NCI-H146 (cell line): Measurements from ENCODE around the gene TRPM2.
"Not testable (repeated sequence)": the region's sequence is repeated elsewhere in the genome, so short reads cannot be mapped to it uniquely, and the experiment has no call there.

Experiments used
- DNase-seq: peaks from one replicate; lab custom pipeline; 2025; lab: John Stamatoyannopoulos, UW

Gene TRPM2

DNA sequence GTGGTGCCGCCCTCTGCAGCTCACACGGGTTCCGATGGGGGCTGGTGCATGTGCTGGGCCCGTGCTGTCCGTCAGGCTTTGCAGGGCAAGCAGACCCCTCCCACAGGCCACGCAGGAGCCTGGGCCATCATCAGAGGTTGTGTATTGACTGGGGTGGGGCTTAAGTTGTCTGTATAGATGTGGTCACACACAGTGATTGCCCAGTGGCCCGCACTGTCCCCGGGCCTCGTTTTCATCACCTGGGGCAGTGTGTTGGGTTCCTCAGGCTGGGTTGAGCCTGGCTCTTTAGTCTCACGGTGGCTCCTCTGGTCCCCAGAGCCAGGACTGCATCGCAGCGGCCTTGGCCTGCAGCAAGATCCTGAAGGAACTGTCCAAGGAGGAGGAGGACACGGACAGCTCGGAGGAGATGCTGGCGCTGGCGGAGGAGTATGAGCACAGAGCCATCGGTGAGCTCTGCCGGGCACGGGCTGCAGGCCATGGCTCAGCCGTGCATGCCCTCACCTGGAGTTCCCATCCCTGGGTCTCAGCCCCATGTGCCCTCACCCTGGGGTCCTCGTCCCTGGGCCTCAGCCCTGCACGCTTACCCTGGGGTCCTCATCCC lies 44.1 kb downstream of the TRPM2 start:
- no peak for DNase-seq

DNA sequence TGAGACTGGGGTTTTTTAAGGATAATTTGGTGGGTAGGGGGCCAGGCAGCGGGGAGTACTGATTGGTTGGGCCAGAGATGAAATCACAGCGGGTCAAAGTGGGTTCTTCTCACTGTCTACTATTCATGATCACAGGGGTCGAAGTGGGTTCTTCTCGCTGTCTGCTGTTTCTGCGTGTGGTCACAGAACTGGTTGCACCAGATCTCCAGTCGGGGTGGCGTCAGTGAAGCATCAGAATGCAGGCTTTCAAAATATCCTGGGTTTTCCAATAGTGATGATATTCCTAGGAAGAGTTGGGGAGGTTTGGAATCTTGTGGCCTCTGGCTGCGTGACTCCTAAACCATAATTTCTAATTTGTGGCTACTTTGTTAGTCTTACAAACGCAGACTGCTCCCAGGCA lies 45.1 kb downstream of the TRPM2 start:
- DNase-seq: no peak

- DNase-seq: no peak
Observed at GRCh38 chr21:44399151-44399954, 45.9 kb downstream of the TRPM2 start.

GRCh38 chr21:44399955-44400790 lies 46.8 kb downstream of the TRPM2 start:
- DNase-seq: no peak

GRCh38 chr21:44400791-44401385 lies 47.5 kb downstream of the TRPM2 start:
- no peak for DNase-seq

DNA sequence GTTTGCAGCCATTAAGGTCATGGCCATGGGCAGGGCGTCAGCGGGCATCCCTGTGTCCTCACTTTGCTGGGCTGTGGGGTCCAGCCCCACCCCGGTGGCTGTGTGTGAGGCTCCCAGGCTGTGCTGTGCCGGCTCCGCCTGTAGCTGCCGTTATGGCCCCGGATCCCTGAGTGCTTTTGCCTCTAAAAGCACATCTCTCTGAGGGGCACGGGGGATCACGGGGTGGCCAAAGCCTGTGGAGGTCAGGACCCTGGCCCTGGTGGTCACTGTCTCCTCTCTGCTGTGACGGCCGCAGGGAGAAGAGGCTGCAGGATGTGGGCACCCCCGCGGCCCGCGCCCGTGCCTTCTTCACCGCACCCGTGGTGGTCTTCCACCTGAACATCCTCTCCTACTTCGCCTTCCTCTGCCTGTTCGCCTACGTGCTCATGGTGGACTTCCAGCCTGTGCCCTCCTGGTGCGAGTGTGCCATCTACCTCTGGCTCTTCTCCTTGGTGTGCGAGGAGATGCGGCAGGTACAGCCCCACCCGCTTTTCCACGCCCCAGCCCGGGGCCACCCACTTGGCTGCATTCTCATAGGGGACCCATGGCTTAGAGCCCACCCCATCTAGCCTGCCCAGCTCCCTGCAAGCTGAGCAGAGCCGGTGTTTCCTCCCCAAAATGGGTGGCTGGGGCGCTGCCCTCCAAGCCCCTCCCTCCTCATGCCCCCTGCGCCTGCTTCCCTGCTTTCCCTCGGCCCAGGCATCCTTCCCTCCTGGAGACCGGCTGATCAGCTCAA lies 48.2 kb downstream of the TRPM2 start:
- no peak for DNase-seq

DNA sequence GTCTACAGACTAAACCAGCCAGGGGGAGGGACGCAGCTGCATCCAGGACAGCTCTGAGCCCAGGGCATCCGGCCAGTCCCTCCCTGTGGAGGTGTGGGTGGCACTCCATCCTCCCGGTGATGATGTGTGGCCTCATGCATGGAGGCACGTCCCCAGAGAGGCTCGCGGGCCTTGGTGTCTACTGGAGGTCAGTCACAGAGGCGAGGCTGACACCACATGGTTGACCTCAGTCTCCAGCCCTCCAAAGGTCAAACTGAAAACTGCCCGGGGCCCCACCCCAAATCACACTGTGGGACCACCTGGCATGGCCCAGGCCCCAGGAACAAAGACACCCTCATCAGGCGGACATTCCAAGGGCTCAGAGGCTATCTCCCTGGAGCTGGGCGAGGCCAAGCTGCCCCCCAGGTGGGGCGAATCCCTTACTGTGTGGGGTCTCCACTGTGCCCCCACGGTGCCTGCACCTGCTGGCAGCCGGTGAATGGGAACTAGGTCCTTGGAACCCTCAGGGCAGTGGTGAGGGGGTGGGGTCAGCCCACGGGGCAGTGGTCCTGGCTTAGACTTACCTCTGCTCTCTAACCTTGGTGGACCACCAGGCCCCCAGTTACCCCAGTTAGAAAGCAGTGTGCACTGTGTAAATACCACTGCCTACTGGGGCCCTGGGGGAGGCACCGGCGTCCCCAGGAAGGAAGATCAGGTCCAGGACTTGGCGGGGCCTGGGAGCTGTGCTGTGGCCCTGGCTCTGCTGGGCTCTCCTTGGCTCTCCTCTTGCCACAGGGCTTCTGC lies 49.1 kb downstream of the TRPM2 start:
- no peak for DNase-seq

GRCh38 chr21:44403106-44404020 lies 49.9 kb downstream of the TRPM2 start:
- DNase-seq: no peak

GRCh38 chr21:44404482-44404881 lies 51.1 kb downstream of the TRPM2 start:
- DNase-seq: not testable (repeated sequence)

- DNase-seq: no peak
Observed at GRCh38 chr21:44405091-44405947, 51.9 kb downstream of the TRPM2 start.

DNA sequence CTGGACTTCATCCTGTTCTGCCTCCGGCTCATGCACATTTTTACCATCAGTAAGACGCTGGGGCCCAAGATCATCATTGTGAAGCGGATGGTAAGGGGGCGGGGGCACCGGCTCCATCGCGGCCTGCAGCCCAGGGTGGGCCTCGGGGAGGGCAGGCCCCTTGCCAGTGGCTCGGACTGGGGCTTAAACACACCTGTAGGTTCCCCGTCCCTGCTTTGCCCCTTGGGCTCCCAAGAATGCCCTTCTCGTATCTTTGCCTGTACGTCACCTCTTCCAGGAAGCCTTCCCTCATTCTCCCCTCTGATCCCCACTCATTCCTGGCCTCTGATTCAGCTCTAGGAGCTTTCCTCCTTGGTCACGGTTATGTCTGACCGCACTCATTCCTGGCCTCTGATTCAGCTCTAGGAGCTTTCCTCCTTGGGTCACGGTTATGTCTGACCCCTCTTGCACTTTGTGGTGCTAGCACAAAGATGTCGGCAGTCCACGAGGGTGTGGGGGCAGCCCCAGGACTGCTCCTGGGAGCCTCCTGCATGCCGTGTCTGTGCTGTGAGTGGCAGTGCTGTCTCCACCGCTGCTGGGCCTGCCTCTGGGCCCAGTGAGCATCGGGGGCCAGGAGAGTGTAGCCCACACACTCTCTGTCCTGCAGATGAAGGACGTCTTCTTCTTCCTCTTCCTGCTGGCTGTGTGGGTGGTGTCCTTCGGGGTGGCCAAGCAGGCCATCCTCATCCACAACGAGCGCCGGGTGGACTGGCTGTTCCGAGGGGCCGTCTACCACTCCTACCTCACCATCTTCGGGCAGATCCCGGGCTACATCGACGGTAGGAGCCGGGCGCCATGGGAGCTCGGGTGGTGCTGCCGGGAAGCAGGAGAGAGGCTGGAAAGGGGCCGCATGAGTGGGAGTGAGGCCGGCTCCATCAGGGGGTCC lies 52.8 kb downstream of the TRPM2 start:
- DNase-seq: no peak

- no peak for DNase-seq
Observed at GRCh38 chr21:44406953-44407352, 53.5 kb downstream of the TRPM2 start.

DNA sequence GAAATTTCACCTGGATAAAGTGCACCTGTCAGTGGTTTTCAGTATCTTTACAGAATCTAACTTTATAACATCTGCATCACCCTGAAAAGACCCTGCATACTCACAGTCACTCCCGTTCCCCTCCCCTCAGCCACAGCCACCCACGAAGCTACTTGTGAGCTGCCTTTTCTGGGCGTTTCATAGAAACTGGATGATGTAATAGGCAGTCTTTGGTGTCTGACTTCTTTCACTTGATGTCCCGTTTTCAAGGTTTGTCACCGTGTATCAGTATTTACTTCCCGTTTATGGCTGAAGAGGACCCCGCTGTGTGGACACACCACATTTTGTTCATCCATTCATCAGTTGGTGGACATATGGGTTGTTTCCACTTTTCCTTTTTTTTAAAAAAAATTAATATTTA lies 54.1 kb downstream of the TRPM2 start:
- no peak for DNase-seq

DNA sequence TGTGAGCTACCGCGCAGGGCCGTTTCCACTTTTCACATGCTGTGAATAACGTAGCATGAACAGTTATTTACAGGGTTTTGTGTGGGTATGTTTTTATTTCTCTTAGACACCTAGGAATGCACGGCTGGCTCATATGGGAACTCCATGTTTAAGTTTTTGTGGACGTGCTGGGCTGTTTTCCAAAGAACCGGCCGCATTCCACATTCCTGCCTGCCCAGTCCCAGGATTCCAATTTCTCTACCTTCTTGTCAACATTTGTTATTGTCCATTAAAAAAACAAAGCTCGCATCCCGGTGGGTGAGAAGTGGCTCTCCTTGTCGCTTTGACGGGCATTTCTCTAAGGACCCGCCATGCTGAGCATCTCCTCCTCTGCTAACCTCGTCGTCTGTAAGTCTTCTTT lies 54.8 kb downstream of the TRPM2 start:
- no peak for DNase-seq

GRCh38 chr21:44413566-44414290 lies 60.3 kb downstream of the TRPM2 start:
- DNase-seq: no peak

- no peak for DNase-seq
Observed at GRCh38 chr21:44414291-44415072, 61.1 kb downstream of the TRPM2 start.
